Coronary artery (tissue), 2 donors: ENCODE measurements around the gene MRTFA.
"Not testable (repeated sequence)": the region's sequence is repeated elsewhere in the genome, so short reads cannot be mapped to it uniquely, and the experiment has no call there.

ENCODE experiments used
- DNase-seq: peaks from one replicate; pipeline ENCODE4 v3.0.0-alpha.2; 2017; ENCODE audit warnings: low spot score
- H3K27ac ChIP-seq, 2 donors: fragments of 200-600 bp; sonication (generic); one replicate each; pipeline ENCODE4 v1.5.1; 2016 to 2019
- H3K4me3 ChIP-seq: fragments of 200-600 bp; sonication (generic); 2 replicates; pipeline ENCODE4 v1.5.1; 2016; ENCODE audit warnings: mild to moderate bottlenecking, moderate library complexity
- CTCF ChIP-seq: fragments of 200-600 bp; sonication (generic); IDR thresholded peaks from one replicate; pipeline ENCODE4 v1.5.1; 2019; ENCODE audit warnings: antibody characterized with exemption

The MRTFA gene

DNA sequence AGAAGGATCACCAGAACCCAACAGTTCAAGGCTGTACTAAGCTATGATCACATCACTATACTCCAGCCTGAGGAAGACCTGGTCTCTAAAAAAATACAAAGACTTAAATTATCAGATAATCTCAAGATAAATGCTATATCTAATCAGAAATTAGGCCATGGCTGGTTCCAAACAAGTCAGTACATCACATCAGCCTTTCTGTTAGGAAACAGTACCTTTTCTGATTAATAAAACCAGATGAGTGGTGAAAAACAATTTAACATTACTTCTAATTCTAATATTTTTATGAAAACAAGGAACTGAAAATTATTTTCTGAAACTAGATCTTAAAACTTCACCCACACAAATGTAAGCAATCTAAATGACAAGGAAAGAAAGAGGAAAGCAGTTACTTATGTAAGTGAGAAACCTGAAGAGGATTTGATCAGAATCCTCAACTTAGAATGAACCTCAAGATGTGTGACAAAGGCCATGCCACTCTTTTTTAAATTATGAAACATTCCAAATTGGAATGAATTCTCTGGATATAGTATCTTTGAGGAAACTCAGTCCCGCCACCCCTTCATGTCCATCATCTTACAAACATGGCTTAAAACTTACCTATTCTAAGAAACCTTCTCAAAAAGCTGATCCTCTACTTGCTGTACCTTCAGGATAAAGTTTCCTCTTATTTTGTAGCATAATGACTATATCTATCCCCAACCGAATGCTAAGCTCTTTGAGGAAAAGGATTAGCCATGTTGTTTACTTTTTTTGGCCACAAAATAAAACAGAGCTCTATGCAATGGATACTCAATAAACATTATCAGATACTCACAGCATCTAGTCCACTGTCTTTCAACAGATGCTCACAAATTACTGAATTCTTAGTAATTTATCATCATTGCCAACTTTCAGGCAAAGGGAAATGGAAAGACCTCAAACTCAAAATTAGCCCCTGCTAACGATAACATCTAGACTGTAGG lies 132.0 kb downstream of the MRTFA start:
- Histone ChIP-seq H3K27ac (no peak overlapping the region), H3K4me3 (no peak overlapping the region)
- no peak for TF ChIP-seq CTCF
- no peak for DNase-seq

- Histone ChIP-seq H3K27ac (peak overlapping the region in 1 of 2 donors; percentile 7), H3K4me3 (no peak overlapping the region)
- no peak for TF ChIP-seq CTCF
- DNase-seq = no peak
These were observed 133.6 kb downstream of the MRTFA start for GRCh38 chr22:40502919-40503318.

DNA sequence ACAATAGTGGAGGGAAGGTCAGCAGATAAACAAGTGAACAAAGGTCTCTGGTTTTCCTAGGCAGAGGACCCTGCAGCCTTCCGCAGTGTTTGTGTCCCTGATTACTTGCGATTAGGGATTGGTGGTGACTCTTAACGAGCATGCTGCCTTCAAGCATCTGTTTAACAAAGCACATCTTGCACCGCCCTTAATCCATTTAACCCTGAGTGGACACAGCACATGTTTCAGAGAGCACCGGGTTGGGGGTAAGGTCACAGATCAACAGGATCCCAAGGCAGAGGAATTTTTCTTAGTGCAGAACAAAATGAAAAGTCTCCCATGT lies 136.1 kb downstream of the MRTFA start:
- H3K27ac ChIP-seq, H3K4me3 ChIP-seq, DNase-seq: not testable (repeated sequence)

GRCh38 chr22:40499209-40499623 lies 137.3 kb downstream of the MRTFA start:
- Histone ChIP-seq H3K4me3 (peak overlapping the region; percentile 1), H3K27ac (peak overlapping the region; percentile 51 to 81)
- no peak for DNase-seq
- TF ChIP-seq CTCF = no peak

- no peak overlapping the region for H3K4me3 ChIP-seq
- TF ChIP-seq CTCF = no peak
- H3K27ac ChIP-seq = peak overlapping the region; percentile 51 to 81
- DNase-seq = no peak
These were observed 137.9 kb downstream of the MRTFA start for GRCh38 chr22:40498420-40499208.

- TF ChIP-seq CTCF = no peak
- no peak for DNase-seq
- Histone ChIP-seq H3K27ac (peak overlapping the region in 1 of 2 donors; percentile 84), H3K4me3 (no peak overlapping the region)
These were observed 143.1 kb downstream of the MRTFA start for GRCh38 chr22:40493441-40493840.

DNA sequence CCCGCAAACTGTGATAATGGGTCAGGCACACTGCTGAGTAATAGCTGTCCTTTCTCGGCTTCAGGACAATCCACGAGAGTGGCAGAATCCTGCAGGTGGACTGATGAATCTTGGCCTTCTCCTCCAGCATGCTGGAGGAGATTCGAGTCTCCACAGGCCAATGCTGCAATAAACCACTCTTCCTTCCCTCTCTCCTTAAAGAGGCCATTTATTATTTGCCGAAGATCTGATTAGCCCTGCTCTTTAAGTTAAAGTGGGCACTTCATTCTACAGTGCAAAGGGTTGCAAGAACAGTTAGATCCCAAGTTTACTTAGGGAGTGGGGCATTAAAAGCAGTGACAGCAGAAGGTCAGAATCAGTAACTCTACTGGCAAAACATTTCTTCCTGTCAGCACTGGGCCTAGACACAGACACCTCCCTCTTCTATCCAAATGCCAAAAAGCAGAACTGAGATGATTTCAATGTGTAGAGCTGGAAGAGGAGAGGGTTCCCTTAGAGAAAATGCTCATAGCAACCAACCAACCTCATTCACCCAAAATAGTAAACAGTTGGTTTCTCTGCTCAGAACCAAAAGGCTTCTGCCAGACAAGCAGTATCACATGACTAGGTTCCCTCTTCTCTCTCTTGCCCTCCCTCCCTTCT lies 144.4 kb downstream of the MRTFA start:
- Histone ChIP-seq H3K27ac (peak overlapping the region; percentile 19 to 84), H3K4me3 (peak overlapping the region; percentile 47)
- no peak for TF ChIP-seq CTCF
- DNase-seq = no peak
